Right kidney (tissue), 1 donor: ENCODE data around the gene SETX.

ENCODE experiments used
- DNase-seq: peaks from one replicate; pipeline ENCODE4 v3.0.0-alpha.2; 2016

Gene SETX

GRCh38 chr9:132239999-132240840, 114.6 kb downstream of the SETX start:
- DNase-seq, result no peak

- no peak for DNase-seq
These were observed 115.3 kb downstream of the SETX start for GRCh38 chr9:132239518-132239917.

GRCh38 chr9:132238992-132239391, 115.8 kb downstream of the SETX start:
- peak; percentile 28 for DNase-seq

GRCh38 chr9:132238026-132238972, 116.5 kb downstream of the SETX start:
- no peak for DNase-seq

GRCh38 chr9:132237481-132237880, 117.3 kb downstream of the SETX start:
- DNase-seq, result no peak

GRCh38 chr9:132236662-132237311, 118.0 kb downstream of the SETX start:
- DNase-seq, result no peak

GRCh38 chr9:132235894-132236661, 118.7 kb downstream of the SETX start:
- DNase-seq, result peak; percentile 66

GRCh38 chr9:132235125-132235524, 119.7 kb downstream of the SETX start:
- no peak for DNase-seq

GRCh38 chr9:132234535-132234934, 120.3 kb downstream of the SETX start:
- no peak for DNase-seq

- DNase-seq, result no peak
These were observed 121.6 kb downstream of the SETX start for GRCh38 chr9:132233138-132233537.

- no peak for DNase-seq
These were observed 122.3 kb downstream of the SETX start for GRCh38 chr9:132232522-132232921.

- DNase-seq, result no peak
These were observed 123.6 kb downstream of the SETX start for GRCh38 chr9:132231019-132231701.

GRCh38 chr9:132230605-132231004, 124.2 kb downstream of the SETX start:
- DNase-seq, result no peak

- no peak for DNase-seq
These were observed 126.7 kb downstream of the SETX start for GRCh38 chr9:132228062-132228461.

- DNase-seq, result no peak
These were observed 128.0 kb downstream of the SETX start for GRCh38 chr9:132226571-132227430.

GRCh38 chr9:132224645-132225044, 130.1 kb downstream of the SETX start:
- no peak for DNase-seq

GRCh38 chr9:132221941-132222340, 132.8 kb downstream of the SETX start:
- no peak for DNase-seq

- no peak for DNase-seq
These were observed 136.6 kb downstream of the SETX start for GRCh38 chr9:132218208-132218607.

GRCh38 chr9:132216861-132217619, 137.7 kb downstream of the SETX start:
- DNase-seq, result no peak
